ENCODE measurements around the gene MPZL1. TPM values are rescaled to one million over a fixed set of nuclear protein-coding genes. Genes with fewer than 3 reads are reported as not detected.

MPZL1 gene
- total RNA-seq, 1 experiment from 2014 or later = 273 TPM

- Histone ChIP-seq H3K4me3 (ENCODE audit: low read depth, low read length) (no peak overlapping the region), H3K36me3 (ENCODE audit: control insufficient read depth, insufficient read depth, low read length) (no peaks in the 10 kb centered on the region), H3K4me1 (peaks cover 69% of the 10 kb centered on the region), H3K27me3 (replicated peaks; ENCODE audit: control insufficient read depth, insufficient read depth, low read length) (no peaks in the 10 kb centered on the region), H3K9me3 (no peaks in the 10 kb centered on the region)
- Mint-ChIP-seq H3K27ac (ENCODE audit: unreplicated experiment) (no peak overlapping the region), H3K4me3 (ENCODE audit: unreplicated experiment) (no peak overlapping the region), H3K27me3 (ENCODE audit: insufficient read depth, unreplicated experiment) (no peaks in the 10 kb centered on the region), H3K9me3 (ENCODE audit: unreplicated experiment) (no peaks in the 10 kb centered on the region), H3K4me1 (ENCODE audit: low read depth, unreplicated experiment) (peaks cover 68% of the 10 kb centered on the region), H3K36me3 (ENCODE audit: insufficient read depth, unreplicated experiment) (peaks cover 21% of the 10 kb centered on the region)
- TF ChIP-seq CTCF (IDR thresholded peaks at IDR 0.05; ENCODE audit: insufficient read depth in 1 of 2, low read depth in 1 of 2, low read length in 1 of 2, severe bottlenecking in 1 of 2, unreplicated experiment in 1 of 2) = no peak
- BruUV-seq (replicated peaks) = no TSS peak
- ChIA-PET CTCF (no interaction called here), POLR2A (no interaction called here)
- no peak for DNase-seq
- intact Hi-C loops (cut with micrococcal nuclease; ENCODE audit: unreplicated experiment) = no loop called here
Observed at GRCh38 chr1:167750641-167751040, 28.9 kb downstream of the MPZL1 start.

- Histone ChIP-seq H3K9me3 (no peaks in the 10 kb centered on the region), H3K4me3 (ENCODE audit: low read depth, low read length) (no peak overlapping the region), H3K36me3 (ENCODE audit: control insufficient read depth, insufficient read depth, low read length) (no peaks in the 10 kb centered on the region), H3K27me3 (replicated peaks; ENCODE audit: control insufficient read depth, insufficient read depth, low read length) (no peaks in the 10 kb centered on the region), H3K4me1 (peaks cover 73% of the 10 kb centered on the region)
- Mint-ChIP-seq H3K27ac (ENCODE audit: unreplicated experiment) (peak overlapping the region; percentile 41), H3K27me3 (ENCODE audit: insufficient read depth, unreplicated experiment) (no peaks in the 10 kb centered on the region), H3K9me3 (ENCODE audit: unreplicated experiment) (no peaks in the 10 kb centered on the region), H3K4me1 (ENCODE audit: low read depth, unreplicated experiment) (peaks cover 62% of the 10 kb centered on the region), H3K4me3 (ENCODE audit: unreplicated experiment) (no peak overlapping the region), H3K36me3 (ENCODE audit: insufficient read depth, unreplicated experiment) (peaks cover 15% of the 10 kb centered on the region)
- no peak for TF ChIP-seq CTCF (IDR thresholded peaks at IDR 0.05; ENCODE audit: insufficient read depth in 1 of 2, low read depth in 1 of 2, low read length in 1 of 2, severe bottlenecking in 1 of 2, unreplicated experiment in 1 of 2)
- no peak for DNase-seq
- ChIA-PET CTCF (no interaction called here), POLR2A (no interaction called here)
- intact Hi-C loops (cut with micrococcal nuclease; ENCODE audit: unreplicated experiment) = no loop called here
- no TSS peak for BruUV-seq (replicated peaks)
Observed at GRCh38 chr1:167751676-167752075, 29.9 kb downstream of the MPZL1 start.

- no peak for TF ChIP-seq CTCF (IDR thresholded peaks at IDR 0.05; ENCODE audit: insufficient read depth in 1 of 2, low read depth in 1 of 2, low read length in 1 of 2, severe bottlenecking in 1 of 2, unreplicated experiment in 1 of 2)
- Mint-ChIP-seq H3K4me3 (ENCODE audit: unreplicated experiment) (no peak overlapping the region), H3K27ac (ENCODE audit: unreplicated experiment) (peak overlapping the region; percentile 66), H3K4me1 (ENCODE audit: low read depth, unreplicated experiment) (peaks cover 57% of the 10 kb centered on the region), H3K36me3 (ENCODE audit: insufficient read depth, unreplicated experiment) (peaks cover 15% of the 10 kb centered on the region), H3K27me3 (ENCODE audit: insufficient read depth, unreplicated experiment) (no peaks in the 10 kb centered on the region), H3K9me3 (ENCODE audit: unreplicated experiment) (no peaks in the 10 kb centered on the region)
- BruUV-seq (replicated peaks) = no TSS peak
- no peak for DNase-seq
- Histone ChIP-seq H3K36me3 (ENCODE audit: control insufficient read depth, insufficient read depth, low read length) (no peaks in the 10 kb centered on the region), H3K9me3 (no peaks in the 10 kb centered on the region), H3K4me3 (ENCODE audit: low read depth, low read length) (no peak overlapping the region), H3K4me1 (peaks cover 80% of the 10 kb centered on the region), H3K27me3 (replicated peaks; ENCODE audit: control insufficient read depth, insufficient read depth, low read length) (no peaks in the 10 kb centered on the region)
- POLR2A ChIA-PET = no interaction called here
- intact Hi-C loops (cut with micrococcal nuclease; ENCODE audit: unreplicated experiment) = no loop called here
- CTCF ChIA-PET = no interaction called here
Observed at GRCh38 chr1:167752219-167752985, 30.6 kb downstream of the MPZL1 start.
